K562 (cell line): Measurements from ENCODE around the gene CEP43. TPM values are rescaled to one million over a fixed set of nuclear protein-coding genes. Genes with fewer than 3 reads are reported as not detected.

Source experiments
- CC2D1A ChIP-seq: fragments of 450-650 bp; IDR thresholded peaks from 2 replicates; pipeline ENCODE4 v1.6.1; 2017; ENCODE audit warnings: mild to moderate bottlenecking
- CREB1 ChIP-seq, 2 experiments: sonication (generic) in 1 of 2; formaldehyde crosslinking in 1 of 2; IDR thresholded peaks; 2 replicates each; pipeline versions ENCODE4 v1.6.1 to v1.8.0; 2012 to 2022; ENCODE audit warnings: inconsistent platforms in 1 of 2, mild to moderate bottlenecking in 1 of 2, missing genetic modification reagents in 1 of 2, moderate library complexity in 1 of 2
- DIDO1 ChIP-seq: fragments of 450-650 bp; IDR thresholded peaks from 2 replicates; pipeline ENCODE4 v1.6.1; 2016; ENCODE audit warnings: low read depth, missing biosample characterization, missing genetic modification characterization
- ETV6 ChIP-seq, 3 experiments: fragments of 150-350 bp in 1 of 3; sonication (generic) in 1 of 3; formaldehyde crosslinking in 1 of 3; IDR thresholded peaks; 2 replicates each; pipeline versions ENCODE4 v1.6.1 to v1.8.0; 2014 to 2022; ENCODE audit warnings: borderline replicate concordance in 2 of 3, low read depth in 2 of 3, antibody characterized with exemption in 1 of 3, low read length in 1 of 3, mild to moderate bottlenecking in 1 of 3, missing genetic modification reagents in 1 of 3
- GABPB1 ChIP-seq: sonication (generic); formaldehyde crosslinking; IDR thresholded peaks from 2 replicates; pipeline ENCODE4 v1.8.0; 2022; ENCODE audit warnings: mild to moderate bottlenecking, missing genetic modification reagents
- HNRNPLL ChIP-seq: fragments of 200-400 bp; formaldehyde crosslinking; IDR thresholded peaks from 2 replicates; pipeline ENCODE4 v1.6.1; 2017; ENCODE audit warnings: low read length, low read depth, mild to moderate bottlenecking; ENCODE audit not compliant: poor library complexity, severe bottlenecking
- L3MBTL2 ChIP-seq: fragments of 450-650 bp; IDR thresholded peaks from 2 replicates; pipeline ENCODE4 v1.6.1; 2016; ENCODE audit warnings: mild to moderate bottlenecking, moderate library complexity
- MYC ChIP-seq, 2 experiments: fragments of 250-450 bp in 1 of 2; sonication (Bioruptor Pico) in 1 of 2; IDR thresholded peaks; 2 replicates each; pipeline versions ENCODE4 v1.5.1 to v1.6.1; 2012 to 2021; ENCODE audit warnings: low read depth in 2 of 2, borderline replicate concordance in 1 of 2, improper control_type of control experiment in 1 of 2, low read length in 1 of 2, mild to moderate bottlenecking in 1 of 2, moderate library complexity in 1 of 2
- MYNN ChIP-seq, 2 experiments: sonication (generic); formaldehyde crosslinking in 1 of 2; IDR thresholded peaks; 2 replicates each; pipeline versions ENCODE4 v1.5.0 to v1.6.1; 2016 to 2020; ENCODE audit warnings: antibody characterized with exemption in 1 of 2, missing genetic modification reagents in 1 of 2
- PYGO2 ChIP-seq: fragments of 450-650 bp; IDR thresholded peaks from 2 replicates; pipeline ENCODE4 v1.6.1; 2016; ENCODE audit warnings: mild to moderate bottlenecking, missing genetic modification characterization, moderate library complexity, missing compliant biosample characterization
- RCOR1 ChIP-seq, 2 experiments: IDR thresholded peaks; 2 replicates each; pipeline ENCODE4 v1.6.1; 2012; ENCODE audit warnings: low read depth in 2 of 2, low read length in 2 of 2, borderline replicate concordance in 1 of 2, improper control_type of control experiment in 1 of 2
- SPI1 ChIP-seq: IDR thresholded peaks from 2 replicates; pipeline ENCODE4 v1.6.1; 2011; ENCODE audit warnings: low read depth, low read length, control low read depth, borderline replicate concordance
- SRSF7 ChIP-seq: fragments of 200-400 bp; formaldehyde crosslinking; optimal IDR thresholded peaks from 2 replicates; pipeline ENCODE3; 2017; ENCODE audit warnings: mild to moderate bottlenecking, low read depth, low read length
- ZBTB17 ChIP-seq: fragments of 450-650 bp; formaldehyde crosslinking; IDR thresholded peaks from 2 replicates; pipeline ENCODE4 v1.4.0; 2020; ENCODE audit warnings: mild to moderate bottlenecking
- ZNF586 ChIP-seq: fragments of 450-650 bp; formaldehyde crosslinking; conservative IDR thresholded peaks from 2 replicates; pipeline ENCODE4 v1.4.0; 2020; ENCODE audit warnings: mild to moderate bottlenecking, moderate library complexity
- polyA plus RNA-seq, 8 experiments: library from polyadenylated mRNA; depleted of rRNA in 4 of 8; stranded (reverse) in 5 of 8; unstranded in 3 of 8; fragments of >200 nt; fragmentation: Nextera tagmentation in 2 of 8; fragmentation: Illumina TruSeq in 1 of 8; extraction: Ambion mirVana in 2 of 8; extraction: Trizol in 1 of 8; gene quantifications; 2 replicates each; pipeline versions ENCODE4 v1.2.1 to v1.2.3, GENCODE V29; 2011 to 2014; ENCODE audit warnings: inconsistent platforms in 1 of 8, missing spikeins in 1 of 8
- total RNA-seq, 7 experiments: library from RNA; depleted of rRNA in 6 of 7; stranded (reverse); fragments of >200 nt in 6 of 7; fragmentation: Illumina TruSeq in 2 of 7; extraction: Trizol in 2 of 7; gene quantifications; 2 replicates each; pipeline versions ENCODE4 v1.2.1 to v1.2.3, GENCODE V29; 2011 to 2021; ENCODE audit warnings: low replicate concordance in 1 of 7
- TF ChIP-seq, protein P1 (sequence below): fragments of 200-800 bp; sonication (Bioruptor generic); IDR thresholded peaks from 2 replicates; pipeline ENCODE4 v1.6.1; 2017; ENCODE audit warnings: missing genetic modification characterization, missing compliant biosample characterization
- TF ChIP-seq, protein P2 (sequence below): fragments of 450-650 bp; IDR thresholded peaks from 2 replicates; pipeline ENCODE4 v1.6.1; 2016; ENCODE audit warnings: low read depth, mild to moderate bottlenecking, moderate library complexity
- TF ChIP-seq, protein P3 (sequence below): sonication (generic); formaldehyde crosslinking; IDR thresholded peaks from 2 replicates; pipeline ENCODE4 v1.8.0; 2022; ENCODE audit warnings: mild to moderate bottlenecking, missing genetic modification reagents

Gene CEP43
- total and polyA plus RNA-seq, 9 of the 15 experiments (the other 6 are each of a cell fraction or from before 2014, with no cell fraction given), result 15.2 to 55.7 (median 47.4) TPM

DNA sequence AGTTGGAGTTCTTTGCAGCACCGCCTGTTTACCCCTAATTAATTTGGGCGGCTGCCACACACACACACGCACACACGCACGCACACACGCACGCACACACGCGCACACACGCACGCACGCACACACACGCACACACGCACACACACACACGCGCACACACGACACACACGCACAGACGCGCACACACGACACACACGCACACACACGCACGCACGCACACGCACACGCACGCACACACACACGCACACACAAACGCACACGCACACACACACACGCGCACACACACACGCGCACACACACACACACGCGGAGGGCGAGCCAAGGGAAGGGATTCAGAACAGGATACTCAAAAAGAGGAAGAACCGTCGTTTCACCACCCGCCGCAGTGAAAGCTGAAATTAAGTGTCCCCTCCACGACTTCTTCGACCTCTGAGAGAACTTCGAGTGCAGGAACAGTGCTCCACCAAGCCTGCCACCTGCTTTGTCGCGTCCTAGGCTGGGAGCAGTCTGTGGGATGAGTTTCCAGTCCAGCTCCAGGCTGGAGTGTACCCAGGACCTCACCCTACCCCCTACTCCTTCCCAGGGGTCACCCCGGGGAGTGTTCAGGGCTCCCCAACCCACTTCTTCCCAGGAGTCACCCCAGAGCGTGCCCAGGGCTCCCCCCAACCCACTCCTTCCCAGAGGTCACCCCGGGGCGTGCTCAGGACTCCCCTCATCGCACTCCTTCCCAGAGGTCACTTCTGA is 43.9 kb upstream of the CEP43 start (continued):
- TF ChIP-seq, protein P1, sequence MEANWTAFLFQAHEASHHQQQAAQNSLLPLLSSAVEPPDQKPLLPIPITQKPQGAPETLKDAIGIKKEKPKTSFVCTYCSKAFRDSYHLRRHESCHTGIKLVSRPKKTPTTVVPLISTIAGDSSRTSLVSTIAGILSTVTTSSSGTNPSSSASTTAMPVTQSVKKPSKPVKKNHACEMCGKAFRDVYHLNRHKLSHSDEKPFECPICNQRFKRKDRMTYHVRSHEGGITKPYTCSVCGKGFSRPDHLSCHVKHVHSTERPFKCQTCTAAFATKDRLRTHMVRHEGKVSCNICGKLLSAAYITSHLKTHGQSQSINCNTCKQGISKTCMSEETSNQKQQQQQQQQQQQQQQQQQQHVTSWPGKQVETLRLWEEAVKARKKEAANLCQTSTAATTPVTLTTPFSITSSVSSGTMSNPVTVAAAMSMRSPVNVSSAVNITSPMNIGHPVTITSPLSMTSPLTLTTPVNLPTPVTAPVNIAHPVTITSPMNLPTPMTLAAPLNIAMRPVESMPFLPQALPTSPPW, result peak; percentile 42; the same call in 1 of the 2 replicates
- 0 out of 2 replicates have a peak, but pooled peaks have one; percentile 23 for TF ChIP-seq PYGO2 (tag)
- TF ChIP-seq RCOR1 (IDR thresholded peaks at IDR 0.05; ENCODE audit: borderline replicate concordance in 1 of 2, low read depth in 2 of 2, low read length in 2 of 2), result 0 out of 4 replicates have a peak, but pooled peaks of 1 of the 2 experiments have one; percentile 26
- TF ChIP-seq, protein P2, sequence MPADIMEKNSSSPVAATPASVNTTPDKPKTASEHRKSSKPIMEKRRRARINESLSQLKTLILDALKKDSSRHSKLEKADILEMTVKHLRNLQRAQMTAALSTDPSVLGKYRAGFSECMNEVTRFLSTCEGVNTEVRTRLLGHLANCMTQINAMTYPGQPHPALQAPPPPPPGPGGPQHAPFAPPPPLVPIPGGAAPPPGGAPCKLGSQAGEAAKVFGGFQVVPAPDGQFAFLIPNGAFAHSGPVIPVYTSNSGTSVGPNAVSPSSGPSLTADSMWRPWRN, result no peak
- peak; percentile 39; the same call in 1 of the 2 replicates for TF ChIP-seq ZBTB17 (CRISPR knock-in tag)
- peak; percentile 62 for TF ChIP-seq CC2D1A
- TF ChIP-seq DIDO1 (tag), result peak; percentile 50; the same call in 1 of the 2 replicates
- TF ChIP-seq, protein P3, sequence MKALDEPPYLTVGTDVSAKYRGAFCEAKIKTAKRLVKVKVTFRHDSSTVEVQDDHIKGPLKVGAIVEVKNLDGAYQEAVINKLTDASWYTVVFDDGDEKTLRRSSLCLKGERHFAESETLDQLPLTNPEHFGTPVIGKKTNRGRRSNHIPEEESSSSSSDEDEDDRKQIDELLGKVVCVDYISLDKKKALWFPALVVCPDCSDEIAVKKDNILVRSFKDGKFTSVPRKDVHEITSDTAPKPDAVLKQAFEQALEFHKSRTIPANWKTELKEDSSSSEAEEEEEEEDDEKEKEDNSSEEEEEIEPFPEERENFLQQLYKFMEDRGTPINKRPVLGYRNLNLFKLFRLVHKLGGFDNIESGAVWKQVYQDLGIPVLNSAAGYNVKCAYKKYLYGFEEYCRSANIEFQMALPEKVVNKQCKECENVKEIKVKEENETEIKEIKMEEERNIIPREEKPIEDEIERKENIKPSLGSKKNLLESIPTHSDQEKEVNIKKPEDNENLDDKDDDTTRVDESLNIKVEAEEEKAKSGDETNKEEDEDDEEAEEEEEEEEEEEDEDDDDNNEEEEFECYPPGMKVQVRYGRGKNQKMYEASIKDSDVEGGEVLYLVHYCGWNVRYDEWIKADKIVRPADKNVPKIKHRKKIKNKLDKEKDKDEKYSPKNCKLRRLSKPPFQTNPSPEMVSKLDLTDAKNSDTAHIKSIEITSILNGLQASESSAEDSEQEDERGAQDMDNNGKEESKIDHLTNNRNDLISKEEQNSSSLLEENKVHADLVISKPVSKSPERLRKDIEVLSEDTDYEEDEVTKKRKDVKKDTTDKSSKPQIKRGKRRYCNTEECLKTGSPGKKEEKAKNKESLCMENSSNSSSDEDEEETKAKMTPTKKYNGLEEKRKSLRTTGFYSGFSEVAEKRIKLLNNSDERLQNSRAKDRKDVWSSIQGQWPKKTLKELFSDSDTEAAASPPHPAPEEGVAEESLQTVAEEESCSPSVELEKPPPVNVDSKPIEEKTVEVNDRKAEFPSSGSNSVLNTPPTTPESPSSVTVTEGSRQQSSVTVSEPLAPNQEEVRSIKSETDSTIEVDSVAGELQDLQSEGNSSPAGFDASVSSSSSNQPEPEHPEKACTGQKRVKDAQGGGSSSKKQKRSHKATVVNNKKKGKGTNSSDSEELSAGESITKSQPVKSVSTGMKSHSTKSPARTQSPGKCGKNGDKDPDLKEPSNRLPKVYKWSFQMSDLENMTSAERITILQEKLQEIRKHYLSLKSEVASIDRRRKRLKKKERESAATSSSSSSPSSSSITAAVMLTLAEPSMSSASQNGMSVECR (CRISPR knock-in tag), result peak; percentile 59
- no peak for TF ChIP-seq ZNF586 (CRISPR knock-in tag)
- peak in 1 of 2 experiments; percentile 51; a peak in 1 of 4 replicates for TF ChIP-seq ETV6 (IDR thresholded peaks at IDR 0.05; ENCODE audit: borderline replicate concordance in 1 of 2, low read depth in 2 of 2, low read length in 1 of 2)
- no peak for TF ChIP-seq ETV6 (CRISPR knock-in tag; IDR thresholded peaks at IDR 0.05; ENCODE audit: borderline replicate concordance)
- peak; percentile 60; the same call in 1 of the 2 replicates for TF ChIP-seq GABPB1 (CRISPR knock-in tag)
- TF ChIP-seq HNRNPLL, result peak; percentile 82
- peak; percentile 58 for TF ChIP-seq L3MBTL2
- peak; percentile 55; the same call in 1 of the 2 replicates for TF ChIP-seq SPI1
- no peak for TF ChIP-seq CREB1 (IDR thresholded peaks at IDR 0.05)
- TF ChIP-seq CREB1 (CRISPR knock-in tag; IDR thresholded peaks at IDR 0.05), result no peak; the same call in 1 of the 2 replicates
- 0 out of 2 replicates have a peak, but pooled peaks have one; percentile 18 for TF ChIP-seq MYC (IDR thresholded peaks at IDR 0.05; ENCODE audit: low read depth, low read length)
- no peak; the same call in 1 of the 2 replicates for TF ChIP-seq MYC (CRISPR knock-in tag; IDR thresholded peaks at IDR 0.05; ENCODE audit: borderline replicate concordance, low read depth)
- peak; percentile 99 for TF ChIP-seq MYNN (IDR thresholded peaks at IDR 0.05)
- no peak for TF ChIP-seq MYNN (CRISPR knock-in tag; IDR thresholded peaks at IDR 0.05)
- TF ChIP-seq SRSF7, result peak; percentile 67
